GM23248 (cell line): ENCODE data around the gene CSNK1G1. TPM values are rescaled to one million over a fixed set of nuclear protein-coding genes. Genes with fewer than 3 reads are reported as not detected.

ENCODE experiments used
- DNase-seq: peaks from one replicate; pipeline ENCODE4 v3.0.0-alpha.2; 2015
- H2AFZ ChIP-seq: fragments of 200-600 bp; sonication (generic); 2 replicates; pipeline ENCODE4 v1.6.1; 2016; ENCODE audit warnings: antibody characterized with exemption
- H3F3A ChIP-seq: fragments of 200-600 bp; sonication (generic); 2 replicates; pipeline ENCODE4 v1.6.1; 2016; ENCODE audit warnings: mild to moderate bottlenecking, antibody characterized with exemption, mixed run types; ENCODE audit not compliant: insufficient read depth
- H3K27ac ChIP-seq: fragments of 200-600 bp; sonication (generic); 2 replicates; pipeline ENCODE4 v1.5.1; 2016; ENCODE audit warnings: mild to moderate bottlenecking
- H3K27me3 ChIP-seq: fragments of 200-600 bp; sonication (generic); replicated peaks from 2 replicates; pipeline ENCODE4 v1.6.1; 2016; ENCODE audit warnings: mild to moderate bottlenecking; ENCODE audit not compliant: insufficient read depth
- H3K36me3 ChIP-seq: fragments of 200-600 bp; sonication (generic); 2 replicates; pipeline ENCODE4 v1.6.1; 2016; ENCODE audit warnings: low read depth, mild to moderate bottlenecking
- H3K4me1 ChIP-seq: fragments of 200-600 bp; sonication (generic); 2 replicates; pipeline ENCODE4 v1.6.1; 2016; ENCODE audit warnings: mild to moderate bottlenecking; ENCODE audit not compliant: insufficient read depth
- H3K4me2 ChIP-seq: fragments of 200-600 bp; sonication (generic); one replicate; pipeline ENCODE4 v1.6.1; 2016; ENCODE audit warnings: mild to moderate bottlenecking; ENCODE audit not compliant: unreplicated experiment
- H3K4me3 ChIP-seq: fragments of 200-600 bp; sonication (generic); 2 replicates; pipeline ENCODE4 v1.5.1; 2016; ENCODE audit warnings: mild to moderate bottlenecking
- H3K79me2 ChIP-seq: fragments of 200-600 bp; sonication (generic); 2 replicates; pipeline ENCODE4 v1.6.1; 2016; ENCODE audit warnings: mild to moderate bottlenecking; ENCODE audit not compliant: insufficient read depth
- H3K9ac ChIP-seq: fragments of 200-600 bp; sonication (generic); 2 replicates; pipeline ENCODE4 v1.6.1; 2016; ENCODE audit warnings: mild to moderate bottlenecking
- H3K9me2 ChIP-seq: fragments of 200-600 bp; sonication (generic); 2 replicates; pipeline ENCODE4 v1.6.1; 2016; ENCODE audit warnings: mixed run types, mild to moderate bottlenecking, moderate library complexity; ENCODE audit not compliant: insufficient read depth
- H3K9me3 ChIP-seq: fragments of 200-600 bp; sonication (generic); one replicate; pipeline ENCODE4 v1.6.1; 2017; ENCODE audit warnings: low read depth
- H4K20me1 ChIP-seq: fragments of 200-600 bp; sonication (generic); 2 replicates; pipeline ENCODE4 v1.6.0; 2016; ENCODE audit not compliant: insufficient read depth
- EZH2 ChIP-seq: fragments of 200-600 bp; sonication (generic); IDR thresholded peaks from 2 replicates; pipeline ENCODE4 v1.6.1; 2018; ENCODE audit warnings: antibody characterized with exemption, mild to moderate bottlenecking; ENCODE audit not compliant: insufficient read depth, poor library complexity, severe bottlenecking
- EZH2phosphoT487 ChIP-seq: fragments of 200-600 bp; sonication (generic); IDR thresholded peaks from 2 replicates; pipeline ENCODE4 v1.6.1; 2018; ENCODE audit warnings: antibody characterized with exemption, moderate library complexity, mild to moderate bottlenecking, low read depth; ENCODE audit not compliant: insufficient read depth
- WGBS, 2 experiments: methylation state at CpG; one replicate each; pipeline ENCODE4 v1.1.6; 2015 to 2017; ENCODE audit warnings: low lambda C conversion rate in 2 of 2, low coverage in 1 of 2; ENCODE audit errors: missing lambda C conversion rate in 2 of 2; 5-methylcytosine and 5-hydroxymethylcytosine counted together
- in situ Hi-C: fragments of 300-500 bp; cut with MboI; formaldehyde crosslinking; loops from 2 replicates; pipeline ENCODE4 v1.15.0; 2020
- polyA plus RNA-seq: library from polyadenylated mRNA; unstranded; fragments of >200 nt; fragmentation: Nextera tagmentation; extraction: Ambion mirVana; gene quantifications from 2 replicates; pipeline ENCODE4 v1.2.1, GENCODE V29; 2016
- total RNA-seq: library from RNA; depleted of rRNA; stranded (reverse); fragments of >200 nt; shearing (Covaris generic); gene quantifications from 2 replicates; pipeline ENCODE4 v1.2.3, GENCODE V29; 2014

The CSNK1G1 gene
- total and polyA plus RNA-seq, 2 experiments from 2014 or later: 14.8 to 17.1 TPM

GRCh38 chr15:64153480-64154367 is 202.2 kb downstream of the CSNK1G1 start:
- Histone ChIP-seq H3F3A (peaks cover 57% of the 10 kb centered on the region), H3K9ac (no peak overlapping the region), H3K9me2 (no peaks in the 10 kb centered on the region), H3K36me3 (peaks cover 30% of the 10 kb centered on the region; the same call in 1 of the 2 replicates), H4K20me1 (0 out of 2 replicates have a peak, but pooled peaks cover 7% of the 10 kb centered on the region), H3K4me2 (no peak overlapping the region), H3K4me3 (no peak overlapping the region), H3K9me3 (no peaks in the 10 kb centered on the region), H2AFZ (no peak overlapping the region), H3K27me3 (peaks cover 10% of the 10 kb centered on the region; the same call in 1 of the 2 replicates), H3K79me2 (peaks cover 6% of the 10 kb centered on the region), H3K4me1 (no peaks in the 10 kb centered on the region), H3K27ac (peak overlapping the region; percentile 33)
- in situ Hi-C loops: no loop called here
- peak; percentile 89 for DNase-seq
- TF ChIP-seq EZH2phosphoT487 (no peak), EZH2 (no peak)
- 15 to 21% methylated on average over 9 to 12 of the region's 12 CpGs for WGBS, 2 experiments

DNA sequence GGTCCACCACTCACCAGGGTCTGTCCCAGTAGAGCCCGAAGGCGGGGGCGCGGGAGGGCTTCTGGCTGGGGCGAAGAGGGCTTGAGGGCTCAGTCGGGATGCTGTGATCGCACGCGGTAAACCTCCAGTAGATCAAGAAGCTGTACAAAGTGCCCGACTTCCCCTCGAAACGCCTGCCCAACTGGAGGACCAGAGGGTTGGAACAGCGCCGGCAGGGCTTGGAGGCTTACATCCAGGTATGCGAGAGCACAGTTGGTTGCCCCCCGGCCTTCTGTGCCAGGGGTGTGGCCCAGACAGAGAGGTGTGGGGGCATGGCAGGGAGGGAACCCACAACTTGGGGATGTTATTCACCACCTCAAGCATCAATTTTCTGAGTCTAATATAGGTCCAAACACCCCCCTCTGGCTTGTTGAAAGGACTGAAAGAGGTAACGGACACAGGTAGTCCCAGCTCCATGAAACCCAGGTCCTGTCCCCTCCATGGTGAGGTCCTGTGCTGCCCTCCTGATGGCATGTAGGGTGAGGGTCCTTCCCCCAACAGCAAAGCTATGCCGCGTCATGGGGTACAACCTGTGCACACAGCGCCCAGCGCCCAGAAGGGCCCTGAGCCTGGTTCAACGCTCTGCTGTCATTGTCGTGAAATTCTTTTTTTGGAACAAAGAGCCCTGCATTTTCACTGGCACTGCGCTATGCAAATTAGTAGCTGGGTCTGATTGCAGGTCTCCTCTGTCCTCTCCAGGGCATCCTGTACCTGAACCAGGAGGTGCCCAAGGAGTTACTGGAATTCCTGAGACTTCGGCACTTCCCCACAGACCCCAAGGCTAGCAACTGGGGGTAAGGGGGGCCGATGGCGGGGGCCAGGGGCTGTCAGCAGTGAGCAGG is 203.2 kb downstream of the CSNK1G1 start:
- 31 to 35% methylated on average over 27 of the region's 27 CpGs for WGBS, 2 experiments
- H3K4me2 ChIP-seq: peak overlapping the region; percentile 80
- no peak overlapping the region for H2AFZ ChIP-seq
- peaks cover 23% of the 10 kb centered on the region; the same call in 1 of the 2 replicates for H3K36me3 ChIP-seq
- no peak overlapping the region for H3K9ac ChIP-seq
- no peaks in the 10 kb centered on the region for H3K79me2 ChIP-seq
- peaks cover 10% of the 10 kb centered on the region; the same call in 1 of the 2 replicates for H3K27me3 ChIP-seq
- H3K27ac ChIP-seq: no peak overlapping the region
- H3K4me3 ChIP-seq: no peak overlapping the region
- no peaks in the 10 kb centered on the region for H3K9me3 ChIP-seq
- in situ Hi-C loops: no loop called here
- H4K20me1 ChIP-seq: no peaks in the 10 kb centered on the region
- no peak for DNase-seq
- peaks cover 50% of the 10 kb centered on the region for H3F3A ChIP-seq
- H3K9me2 ChIP-seq: no peaks in the 10 kb centered on the region
- H3K4me1 ChIP-seq: no peaks in the 10 kb centered on the region
- no peak for TF ChIP-seq EZH2
- TF ChIP-seq EZH2phosphoT487: no peak

DNA sequence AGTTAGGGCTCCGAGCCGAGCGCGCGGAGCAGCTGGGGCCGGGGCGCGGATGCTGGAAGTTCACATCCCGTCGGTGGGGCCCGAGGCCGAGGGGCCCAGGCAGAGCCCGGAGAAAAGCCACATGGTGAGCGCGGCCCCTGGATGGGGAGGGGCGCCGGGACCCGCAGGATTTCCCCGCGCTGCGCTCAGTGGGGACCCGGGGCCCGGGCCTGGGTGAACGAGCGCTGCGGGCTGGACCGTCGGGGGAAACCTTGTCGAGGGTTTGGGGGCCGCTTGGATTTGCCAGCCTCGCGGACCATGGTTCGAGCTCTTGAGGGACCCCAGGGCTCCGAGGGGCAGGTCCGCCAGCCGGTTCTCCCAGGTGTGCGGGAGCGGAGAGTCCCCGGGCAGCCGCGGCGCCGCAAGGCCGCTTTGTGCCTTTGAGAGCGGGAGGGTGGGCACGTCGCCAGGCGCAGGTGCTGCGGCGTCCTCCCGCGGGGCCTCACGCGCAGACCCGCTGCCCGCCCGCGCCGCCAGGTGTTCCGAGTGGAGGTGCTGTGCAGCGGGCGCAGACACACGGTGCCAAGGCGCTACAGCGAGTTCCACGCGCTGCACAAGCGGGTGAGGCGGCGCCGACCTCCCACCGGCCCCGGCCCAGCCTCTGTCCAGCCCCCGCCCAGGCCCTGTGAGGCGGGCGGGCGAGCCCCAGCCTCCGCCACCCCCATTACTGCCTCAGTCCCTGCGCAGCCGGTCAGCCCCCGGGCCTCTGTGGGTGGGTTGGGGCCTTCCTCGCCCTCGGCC is 204.1 kb downstream of the CSNK1G1 start, which contains the start of gene SNX22:
TSS of gene SNX22 (plus strand) at position 5 of the 780 bp plus-strand sequence. CDS start at position 50, 45 bp downstream.
- no peaks in the 10 kb centered on the region for H3K79me2 ChIP-seq
- no peaks in the 10 kb centered on the region for H4K20me1 ChIP-seq
- no peak within 1 kb of the TSS for H3K27ac ChIP-seq
- in situ Hi-C loops: no loop called here
- no peaks in the 10 kb centered on the region for H3K4me1 ChIP-seq
- DNase-seq: no peak
- 2 to 3% methylated on average over 44 to 56 of the region's 83 CpGs for WGBS, 2 experiments
- H3K27me3 ChIP-seq: peaks cover 10% of the 10 kb centered on the region; the same call in 1 of the 2 replicates
- TF ChIP-seq EZH2phosphoT487 (0 out of 2 replicates have a peak, but pooled peaks have one; percentile 35), EZH2 (peak; percentile 91)
- H3K4me2 ChIP-seq: peak within 1 kb of the TSS; percentile 80
- H3K9me2 ChIP-seq: no peaks in the 10 kb centered on the region
- peaks cover 15% of the 10 kb centered on the region; the same call in 1 of the 2 replicates for H3K36me3 ChIP-seq
- H3K9ac ChIP-seq: no peak within 1 kb of the TSS
- H2AFZ ChIP-seq: peak within 1 kb of the TSS; percentile 69
- peaks cover 41% of the 10 kb centered on the region for H3F3A ChIP-seq
- H3K4me3 ChIP-seq: peak within 1 kb of the TSS; percentile 63
- no peaks in the 10 kb centered on the region for H3K9me3 ChIP-seq
